HEK293 (cell line): ENCODE measurements around the gene PSRC1.

Experiments
- CTCF ChIA-PET: fragments of 350-600 bp; formaldehyde crosslinking; extraction: SDS; loops from one replicate; lab custom pipeline; 2021; ENCODE audit warnings: antibody characterized with exemption; lab: Yijun Ruan, JAX
- POLR2A ChIA-PET: fragments of 300-600 bp; formaldehyde crosslinking; extraction: SDS; loops from one replicate; lab custom pipeline; 2020; ENCODE audit warnings: antibody characterized with exemption, inconsistent platforms; lab: Yijun Ruan, JAX
- H3K27ac ChIP-seq: fragments of 200-500 bp; sonication (Bioruptor generic); 2 replicates; pipeline ENCODE4 v1.5.1; 2014; ENCODE audit warnings: low read depth, low read length, control low read depth, inconsistent platforms; ENCODE audit errors: extremely low read depth
- H3K36me3 ChIP-seq, 2 experiments: fragments of 200-500 bp in 1 of 2; sonication (Bioruptor generic) in 1 of 2; 1 replicate in 1 of 2; 2 replicates in 1 of 2; pipeline ENCODE4 v1.5.1; 2014 to 2017; ENCODE audit warnings: inconsistent platforms in 2 of 2, low read length in 2 of 2; ENCODE audit not compliant: control insufficient read depth in 2 of 2, insufficient read depth in 1 of 2
- H3K4me1 ChIP-seq: fragments of 200-500 bp; sonication (Bioruptor generic); 2 replicates; pipeline ENCODE4 v1.5.1; 2014; ENCODE audit warnings: mild to moderate bottlenecking, low read length, inconsistent platforms; ENCODE audit not compliant: control insufficient read depth, insufficient read depth
- H3K4me3 ChIP-seq: 2 replicates; pipeline ENCODE4 v1.5.1; 2011; ENCODE audit warnings: low read depth, mild to moderate bottlenecking, control low read depth, low read length, moderate library complexity
- H3K9me3 ChIP-seq: fragments of 200-500 bp; sonication (Bioruptor generic); 2 replicates; pipeline ENCODE4 v1.5.1; 2014; ENCODE audit warnings: low read depth, low read length, inconsistent platforms; ENCODE audit not compliant: control insufficient read depth, insufficient read depth
- EGR2 ChIP-seq: fragments of 450-650 bp; formaldehyde crosslinking; IDR thresholded peaks from 2 replicates; pipeline ENCODE4 v1.5.1; 2016; ENCODE audit warnings: low read depth, missing biosample characterization, missing genetic modification characterization
- REST ChIP-seq: fragments of 450-650 bp; formaldehyde crosslinking; IDR thresholded peaks from 2 replicates; pipeline ENCODE4 v1.5.1; 2016; ENCODE audit warnings: missing biosample characterization, missing genetic modification characterization
- SP7 ChIP-seq: fragments of 450-650 bp; formaldehyde crosslinking; IDR thresholded peaks from 2 replicates; pipeline ENCODE4 v1.5.1; 2016; ENCODE audit warnings: missing biosample characterization, missing genetic modification characterization
- ZNF112 ChIP-seq: fragments of 450-650 bp; formaldehyde crosslinking; IDR thresholded peaks from 2 replicates; pipeline ENCODE4 v1.5.0; 2017; ENCODE audit warnings: missing biosample characterization, missing genetic modification characterization
- ZNF148 ChIP-seq: fragments of 450-650 bp; formaldehyde crosslinking; IDR thresholded peaks from 2 replicates; pipeline ENCODE4 v1.5.0; 2017; ENCODE audit warnings: missing biosample characterization, missing genetic modification characterization, borderline replicate concordance
- ZNF16 ChIP-seq: fragments of 450-650 bp; formaldehyde crosslinking; IDR thresholded peaks from 2 replicates; pipeline ENCODE4 v1.5.1; 2016; ENCODE audit warnings: low read depth, missing biosample characterization, missing genetic modification characterization
- ZNF175 ChIP-seq: fragments of 450-650 bp; formaldehyde crosslinking; IDR thresholded peaks from 2 replicates; pipeline ENCODE4 v1.5.1; 2016; ENCODE audit warnings: missing biosample characterization, missing genetic modification characterization
- ZNF214 ChIP-seq: fragments of 450-650 bp; formaldehyde crosslinking; IDR thresholded peaks from 2 replicates; pipeline ENCODE4 v1.5.1; 2017; ENCODE audit warnings: missing biosample characterization, mild to moderate bottlenecking, missing genetic modification characterization, borderline replicate concordance
- ZNF239 ChIP-seq: fragments of 450-650 bp; formaldehyde crosslinking; IDR thresholded peaks from 2 replicates; pipeline ENCODE4 v1.5.1; 2016; ENCODE audit warnings: missing biosample characterization, missing genetic modification characterization
- ZNF280C ChIP-seq: fragments of 450-650 bp; formaldehyde crosslinking; IDR thresholded peaks from 2 replicates; pipeline ENCODE4 v1.5.1; 2016; ENCODE audit warnings: missing biosample characterization, missing genetic modification characterization
- ZNF292 ChIP-seq: fragments of 450-650 bp; formaldehyde crosslinking; IDR thresholded peaks from 2 replicates; pipeline ENCODE4 v1.5.1; 2016; ENCODE audit warnings: low read depth, missing biosample characterization, missing genetic modification characterization, borderline replicate concordance
- ZNF366 ChIP-seq: fragments of 450-650 bp; formaldehyde crosslinking; conservative IDR thresholded peaks from 2 replicates; pipeline ENCODE4 v1.5.1; 2016; ENCODE audit warnings: missing biosample characterization, missing genetic modification characterization
- ZNF501 ChIP-seq: fragments of 450-650 bp; formaldehyde crosslinking; IDR thresholded peaks from 2 replicates; pipeline ENCODE4 v1.5.1; 2016; ENCODE audit warnings: missing biosample characterization, missing genetic modification characterization
- ZNF514 ChIP-seq: fragments of 450-650 bp; formaldehyde crosslinking; IDR thresholded peaks from 2 replicates; pipeline ENCODE4 v1.5.1; 2016; ENCODE audit warnings: missing biosample characterization, missing genetic modification characterization
- ZNF521 ChIP-seq: fragments of 450-650 bp; formaldehyde crosslinking; IDR thresholded peaks from 2 replicates; pipeline ENCODE4 v1.5.1; 2017; ENCODE audit warnings: missing biosample characterization, mild to moderate bottlenecking, missing genetic modification characterization
- ZNF600 ChIP-seq: fragments of 450-650 bp; formaldehyde crosslinking; IDR thresholded peaks from 2 replicates; pipeline ENCODE4 v1.5.1; 2016; ENCODE audit warnings: missing biosample characterization, missing genetic modification characterization
- ZNF624 ChIP-seq: fragments of 450-650 bp; formaldehyde crosslinking; IDR thresholded peaks from 2 replicates; pipeline ENCODE4 v1.5.1; 2017; ENCODE audit warnings: missing biosample characterization, missing genetic modification characterization
- ZNF626 ChIP-seq: fragments of 450-650 bp; sonication (Bioruptor Pico); formaldehyde crosslinking; IDR thresholded peaks from 2 replicates; pipeline ENCODE4 v1.5.1; 2018; ENCODE audit warnings: missing biosample characterization, missing genetic modification characterization, inconsistent platforms
- TF ChIP-seq, protein P1 (sequence below): fragments of 450-650 bp; formaldehyde crosslinking; conservative IDR thresholded peaks from 2 replicates; pipeline ENCODE4 v1.5.1; 2016; ENCODE audit warnings: low read depth, missing biosample characterization, missing genetic modification characterization
- TF ChIP-seq, protein P2 (sequence below): fragments of 450-650 bp; formaldehyde crosslinking; IDR thresholded peaks from 2 replicates; pipeline ENCODE4 v1.5.1; 2016; ENCODE audit warnings: missing biosample characterization, missing genetic modification characterization

PSRC1 gene

DNA sequence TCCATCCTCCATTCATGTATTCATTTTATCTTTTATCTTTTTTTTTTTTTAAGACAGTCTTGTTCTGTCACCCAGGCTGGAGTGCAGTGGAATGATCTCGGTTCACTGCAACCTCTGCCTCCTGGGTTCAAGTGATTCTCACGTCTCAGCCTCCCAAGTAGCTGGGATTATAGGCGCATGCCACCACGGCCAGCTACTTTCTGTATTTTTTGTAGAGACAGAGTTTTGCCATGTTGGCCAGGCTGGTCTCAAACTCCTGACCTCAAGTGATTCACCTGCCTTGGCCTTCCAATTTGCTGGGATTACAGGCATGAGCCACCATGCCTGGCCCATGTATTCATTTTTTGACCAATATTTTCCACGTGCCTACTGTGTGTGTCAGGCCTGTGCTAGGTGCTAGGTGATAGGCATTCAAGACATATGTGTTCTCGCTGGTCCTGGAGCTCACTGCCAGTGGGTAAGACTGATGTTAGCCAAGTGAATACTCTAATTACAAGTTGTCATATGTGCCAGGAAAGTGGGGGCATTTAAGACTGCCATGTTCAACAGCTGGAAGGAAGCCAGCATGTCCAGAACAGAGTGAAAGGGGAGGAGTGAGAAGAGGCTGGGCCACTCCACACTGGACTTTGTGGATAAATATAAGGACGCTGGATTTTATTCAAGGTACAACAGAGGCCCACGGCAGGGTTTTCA, 38.9 kb downstream of the PSRC1 start:
- no peak overlapping the region for H3K4me3 ChIP-seq
- peak; percentile 51; the same call in 1 of the 2 replicates for TF ChIP-seq REST (tag by site-specific recombination)
- TF ChIP-seq, protein P1, sequence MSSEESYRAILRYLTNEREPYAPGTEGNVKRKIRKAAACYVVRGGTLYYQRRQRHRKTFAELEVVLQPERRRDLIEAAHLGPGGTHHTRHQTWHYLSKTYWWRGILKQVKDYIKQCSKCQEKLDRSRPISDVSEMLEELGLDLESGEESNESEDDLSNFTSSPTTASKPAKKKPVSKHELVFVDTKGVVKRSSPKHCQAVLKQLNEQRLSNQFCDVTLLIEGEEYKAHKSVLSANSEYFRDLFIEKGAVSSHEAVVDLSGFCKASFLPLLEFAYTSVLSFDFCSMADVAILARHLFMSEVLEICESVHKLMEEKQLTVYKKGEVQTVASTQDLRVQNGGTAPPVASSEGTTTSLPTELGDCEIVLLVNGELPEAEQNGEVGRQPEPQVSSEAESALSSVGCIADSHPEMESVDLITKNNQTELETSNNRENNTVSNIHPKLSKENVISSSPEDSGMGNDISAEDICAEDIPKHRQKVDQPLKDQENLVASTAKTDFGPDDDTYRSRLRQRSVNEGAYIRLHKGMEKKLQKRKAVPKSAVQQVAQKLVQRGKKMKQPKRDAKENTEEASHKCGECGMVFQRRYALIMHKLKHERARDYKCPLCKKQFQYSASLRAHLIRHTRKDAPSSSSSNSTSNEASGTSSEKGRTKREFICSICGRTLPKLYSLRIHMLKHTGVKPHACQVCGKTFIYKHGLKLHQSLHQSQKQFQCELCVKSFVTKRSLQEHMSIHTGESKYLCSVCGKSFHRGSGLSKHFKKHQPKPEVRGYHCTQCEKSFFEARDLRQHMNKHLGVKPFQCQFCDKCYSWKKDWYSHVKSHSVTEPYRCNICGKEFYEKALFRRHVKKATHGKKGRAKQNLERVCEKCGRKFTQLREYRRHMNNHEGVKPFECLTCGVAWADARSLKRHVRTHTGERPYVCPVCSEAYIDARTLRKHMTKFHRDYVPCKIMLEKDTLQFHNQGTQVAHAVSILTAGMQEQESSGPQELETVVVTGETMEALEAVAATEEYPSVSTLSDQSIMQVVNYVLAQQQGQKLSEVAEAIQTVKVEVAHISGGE (tag by site-specific recombination), result no peak
- TF ChIP-seq ZNF112 (tag by site-specific recombination), result no peak
- peak; percentile 35; the same call in 1 of the 2 replicates for TF ChIP-seq ZNF366 (tag by site-specific recombination)
- no peak for TF ChIP-seq ZNF175 (tag by site-specific recombination)
- POLR2A ChIA-PET, result interaction anchor here (1.0 kb wide), 1 partner anchor 9 kb away, joined by 4 read pairs; no protein-coding TSS in a partner anchor
- CTCF ChIA-PET, result interaction anchor here (1.1 to 1.2 kb wide), 2 partner anchors 12 to 247 kb away, joined by 3 read pairs; no protein-coding TSS in a partner anchor
- no peaks in the 10 kb centered on the region for H3K4me1 ChIP-seq
- peaks cover 0 to 12% of the 10 kb centered on the region in 2 experiments; a peak in 1 of 3 replicates for H3K36me3 ChIP-seq
- no peaks in the 10 kb centered on the region for H3K9me3 ChIP-seq
- H3K27ac ChIP-seq, result no peak overlapping the region

DNA sequence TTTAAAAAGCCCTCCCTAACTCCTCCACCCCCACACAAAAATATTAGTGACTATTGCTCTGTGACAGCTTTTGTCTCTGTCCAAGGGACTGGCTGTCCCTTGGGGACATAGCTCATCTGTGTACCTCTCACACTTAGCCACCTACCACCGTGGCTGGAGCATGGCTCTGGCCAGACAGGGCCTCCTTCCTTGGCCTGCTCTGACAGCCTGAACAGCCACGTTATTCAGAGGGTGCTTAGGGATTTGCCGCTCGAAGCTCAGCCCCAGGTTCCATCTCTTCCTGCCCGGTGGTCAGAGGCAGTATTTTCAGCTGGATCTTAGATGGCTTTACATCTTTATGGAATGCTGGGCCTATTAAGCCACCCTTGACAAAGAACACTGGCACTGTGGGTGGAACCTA, 39.7 kb downstream of the PSRC1 start:
- Histone ChIP-seq H3K36me3 (peaks cover 0 to 19% of the 10 kb centered on the region in 2 experiments; a peak in 1 of 3 replicates), H3K9me3 (no peaks in the 10 kb centered on the region), H3K4me3 (no peak overlapping the region), H3K4me1 (no peaks in the 10 kb centered on the region), H3K27ac (no peak overlapping the region)
- POLR2A ChIA-PET, result interaction anchor here (0.7 kb wide), 1 partner anchor 10 kb away, joined by 3 read pairs; no protein-coding TSS in a partner anchor
- CTCF ChIA-PET, result interaction anchor here (0.8 to 1.1 kb wide), 2 partner anchors 155 to 247 kb away, joined by 3 to 5 read pairs; partner anchors contain the start of gene SORT1
- TF ChIP-seq ZNF280C (no peak), ZNF501 (no peak), ZNF600 (tag by site-specific recombination) (no peak), ZNF239 (tag by site-specific recombination) (no peak), EGR2 (tag by site-specific recombination) (no peak), ZNF626 (tag by site-specific recombination) (no peak), ZNF148 (tag by site-specific recombination) (no peak), ZNF214 (tag by site-specific recombination) (no peak), ZNF292 (tag by site-specific recombination) (no peak), SP7 (no peak), ZNF16 (no peak), ZNF624 (no peak), ZNF514 (no peak), ZNF521 (tag by site-specific recombination) (no peak)
- TF ChIP-seq, protein P2, sequence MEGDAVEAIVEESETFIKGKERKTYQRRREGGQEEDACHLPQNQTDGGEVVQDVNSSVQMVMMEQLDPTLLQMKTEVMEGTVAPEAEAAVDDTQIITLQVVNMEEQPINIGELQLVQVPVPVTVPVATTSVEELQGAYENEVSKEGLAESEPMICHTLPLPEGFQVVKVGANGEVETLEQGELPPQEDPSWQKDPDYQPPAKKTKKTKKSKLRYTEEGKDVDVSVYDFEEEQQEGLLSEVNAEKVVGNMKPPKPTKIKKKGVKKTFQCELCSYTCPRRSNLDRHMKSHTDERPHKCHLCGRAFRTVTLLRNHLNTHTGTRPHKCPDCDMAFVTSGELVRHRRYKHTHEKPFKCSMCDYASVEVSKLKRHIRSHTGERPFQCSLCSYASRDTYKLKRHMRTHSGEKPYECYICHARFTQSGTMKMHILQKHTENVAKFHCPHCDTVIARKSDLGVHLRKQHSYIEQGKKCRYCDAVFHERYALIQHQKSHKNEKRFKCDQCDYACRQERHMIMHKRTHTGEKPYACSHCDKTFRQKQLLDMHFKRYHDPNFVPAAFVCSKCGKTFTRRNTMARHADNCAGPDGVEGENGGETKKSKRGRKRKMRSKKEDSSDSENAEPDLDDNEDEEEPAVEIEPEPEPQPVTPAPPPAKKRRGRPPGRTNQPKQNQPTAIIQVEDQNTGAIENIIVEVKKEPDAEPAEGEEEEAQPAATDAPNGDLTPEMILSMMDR (tag by site-specific recombination), result no peak
